ENCODE data around the gene TFE3.

DNA sequence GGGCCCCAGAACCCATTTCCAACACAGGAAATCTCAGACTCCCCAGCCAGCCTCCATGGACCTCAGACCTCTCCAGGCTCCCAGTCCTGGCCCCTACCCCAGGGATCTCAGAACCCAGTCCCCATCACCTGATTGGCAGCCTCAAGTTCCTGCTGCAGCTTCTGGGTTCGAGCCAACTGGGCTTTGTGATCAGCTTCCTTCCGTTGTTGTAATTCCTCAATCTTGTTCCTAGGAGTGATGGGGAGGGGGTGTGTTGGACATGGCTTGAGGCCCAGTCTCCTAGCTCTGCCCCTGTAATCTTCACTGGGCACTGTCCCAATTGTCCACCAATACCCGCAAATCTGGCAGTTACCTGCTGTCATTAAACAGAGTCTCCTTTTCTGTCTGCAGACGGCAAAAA lies 53.7 kb downstream of the TFE3 start:
- TF ChIP-seq, protein P1, sequence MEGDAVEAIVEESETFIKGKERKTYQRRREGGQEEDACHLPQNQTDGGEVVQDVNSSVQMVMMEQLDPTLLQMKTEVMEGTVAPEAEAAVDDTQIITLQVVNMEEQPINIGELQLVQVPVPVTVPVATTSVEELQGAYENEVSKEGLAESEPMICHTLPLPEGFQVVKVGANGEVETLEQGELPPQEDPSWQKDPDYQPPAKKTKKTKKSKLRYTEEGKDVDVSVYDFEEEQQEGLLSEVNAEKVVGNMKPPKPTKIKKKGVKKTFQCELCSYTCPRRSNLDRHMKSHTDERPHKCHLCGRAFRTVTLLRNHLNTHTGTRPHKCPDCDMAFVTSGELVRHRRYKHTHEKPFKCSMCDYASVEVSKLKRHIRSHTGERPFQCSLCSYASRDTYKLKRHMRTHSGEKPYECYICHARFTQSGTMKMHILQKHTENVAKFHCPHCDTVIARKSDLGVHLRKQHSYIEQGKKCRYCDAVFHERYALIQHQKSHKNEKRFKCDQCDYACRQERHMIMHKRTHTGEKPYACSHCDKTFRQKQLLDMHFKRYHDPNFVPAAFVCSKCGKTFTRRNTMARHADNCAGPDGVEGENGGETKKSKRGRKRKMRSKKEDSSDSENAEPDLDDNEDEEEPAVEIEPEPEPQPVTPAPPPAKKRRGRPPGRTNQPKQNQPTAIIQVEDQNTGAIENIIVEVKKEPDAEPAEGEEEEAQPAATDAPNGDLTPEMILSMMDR (IDR thresholded peaks at IDR 0.05 in 4 of 5, conservative IDR thresholded peaks at IDR 0.05 in 1 of 5) = no peak
- TF ChIP-seq POLR2A (IDR thresholded peaks at IDR 0.05) = no peak

All from gastrocnemius medialis (tissue), 4 donors.